Measurements from ENCODE around the gene C12orf50. TPM values are rescaled to one million over a fixed set of nuclear protein-coding genes. Genes with fewer than 3 reads are reported as not detected.

Gene C12orf50
- total RNA-seq, 1 donor from 2014 or later: 0.37 TPM

- DNase-seq (ENCODE audit: low read depth, low spot score): no peak
- Mint-ChIP-seq H3K9me3 (no peaks in the 10 kb centered on the region), H3K27ac (ENCODE audit: unreplicated experiment) (no peak overlapping the region), H3K27me3 (ENCODE audit: low read depth) (no peaks in the 10 kb centered on the region), H3K4me1 (no peaks in the 10 kb centered on the region), H3K36me3 (ENCODE audit: low read depth) (no peaks in the 10 kb centered on the region), H3K4me3 (no peak overlapping the region)
- no peak for TF ChIP-seq CTCF (conservative IDR thresholded peaks at IDR 0.05)
Observed at GRCh38 chr12:87991483-87991882, 37.7 kb downstream of the C12orf50 start.

GRCh38 chr12:87988534-87988933 lies 40.7 kb downstream of the C12orf50 start:
- Mint-ChIP-seq H3K27me3 (ENCODE audit: low read depth) (no peaks in the 10 kb centered on the region), H3K27ac (ENCODE audit: unreplicated experiment) (no peak overlapping the region), H3K4me1 (no peaks in the 10 kb centered on the region), H3K9me3 (no peaks in the 10 kb centered on the region), H3K36me3 (ENCODE audit: low read depth) (no peaks in the 10 kb centered on the region), H3K4me3 (no peak overlapping the region)
- DNase-seq (ENCODE audit: low read depth, low spot score): no peak
- no peak for TF ChIP-seq CTCF (conservative IDR thresholded peaks at IDR 0.05)

GRCh38 chr12:87985069-87985675 lies 44.0 kb downstream of the C12orf50 start:
- H3K4me3 Mint-ChIP-seq: no peak overlapping the region
- no peaks in the 10 kb centered on the region for H3K27me3 Mint-ChIP-seq (ENCODE audit: low read depth)
- no peaks in the 10 kb centered on the region for H3K36me3 Mint-ChIP-seq (ENCODE audit: low read depth)
- no peak for TF ChIP-seq CTCF (conservative IDR thresholded peaks at IDR 0.05)
- H3K27ac Mint-ChIP-seq (ENCODE audit: unreplicated experiment): no peak overlapping the region
- no peaks in the 10 kb centered on the region for H3K4me1 Mint-ChIP-seq
- H3K9me3 Mint-ChIP-seq: no peaks in the 10 kb centered on the region
- DNase-seq (ENCODE audit: low read depth, low spot score): no peak

- Mint-ChIP-seq H3K27ac (ENCODE audit: unreplicated experiment) (no peak overlapping the region), H3K27me3 (ENCODE audit: low read depth) (no peaks in the 10 kb centered on the region), H3K9me3 (no peaks in the 10 kb centered on the region), H3K4me1 (no peaks in the 10 kb centered on the region), H3K4me3 (no peak overlapping the region), H3K36me3 (ENCODE audit: low read depth) (no peaks in the 10 kb centered on the region)
- TF ChIP-seq CTCF (conservative IDR thresholded peaks at IDR 0.05): no peak
- no peak for DNase-seq (ENCODE audit: low read depth, low spot score)
Observed at GRCh38 chr12:87982208-87982607, 47.0 kb downstream of the C12orf50 start.

- H3K4me3 Mint-ChIP-seq: no peak overlapping the region
- no peaks in the 10 kb centered on the region for H3K4me1 Mint-ChIP-seq
- H3K27ac Mint-ChIP-seq (ENCODE audit: unreplicated experiment): no peak overlapping the region
- TF ChIP-seq CTCF (conservative IDR thresholded peaks at IDR 0.05): no peak
- no peaks in the 10 kb centered on the region for H3K9me3 Mint-ChIP-seq
- no peaks in the 10 kb centered on the region for H3K36me3 Mint-ChIP-seq (ENCODE audit: low read depth)
- no peaks in the 10 kb centered on the region for H3K27me3 Mint-ChIP-seq (ENCODE audit: low read depth)
- DNase-seq (ENCODE audit: low read depth, low spot score): no peak
Observed at GRCh38 chr12:87981495-87981894, 47.7 kb downstream of the C12orf50 start.

Measured in neural crest cell (in vitro differentiated cells).